CD4-positive, alpha-beta T cell treated with Interleukin-12 subunit alpha and Interleukin-12 subunit beta, for 1 hour (primary cell): ENCODE measurements around the gene GSTK1.
"Not testable (repeated sequence)": the region's sequence is repeated elsewhere in the genome, so short reads cannot be mapped to it uniquely, and the experiment has no call there.

Source experiments
- DNase-seq: peaks from one replicate; pipeline ENCODE4 v3.0.0-alpha.2; 2020

GSTK1 gene

GRCh38 chr7:143239813-143240212, 23.4 kb upstream of the GSTK1 start:
- DNase-seq: no peak

DNA sequence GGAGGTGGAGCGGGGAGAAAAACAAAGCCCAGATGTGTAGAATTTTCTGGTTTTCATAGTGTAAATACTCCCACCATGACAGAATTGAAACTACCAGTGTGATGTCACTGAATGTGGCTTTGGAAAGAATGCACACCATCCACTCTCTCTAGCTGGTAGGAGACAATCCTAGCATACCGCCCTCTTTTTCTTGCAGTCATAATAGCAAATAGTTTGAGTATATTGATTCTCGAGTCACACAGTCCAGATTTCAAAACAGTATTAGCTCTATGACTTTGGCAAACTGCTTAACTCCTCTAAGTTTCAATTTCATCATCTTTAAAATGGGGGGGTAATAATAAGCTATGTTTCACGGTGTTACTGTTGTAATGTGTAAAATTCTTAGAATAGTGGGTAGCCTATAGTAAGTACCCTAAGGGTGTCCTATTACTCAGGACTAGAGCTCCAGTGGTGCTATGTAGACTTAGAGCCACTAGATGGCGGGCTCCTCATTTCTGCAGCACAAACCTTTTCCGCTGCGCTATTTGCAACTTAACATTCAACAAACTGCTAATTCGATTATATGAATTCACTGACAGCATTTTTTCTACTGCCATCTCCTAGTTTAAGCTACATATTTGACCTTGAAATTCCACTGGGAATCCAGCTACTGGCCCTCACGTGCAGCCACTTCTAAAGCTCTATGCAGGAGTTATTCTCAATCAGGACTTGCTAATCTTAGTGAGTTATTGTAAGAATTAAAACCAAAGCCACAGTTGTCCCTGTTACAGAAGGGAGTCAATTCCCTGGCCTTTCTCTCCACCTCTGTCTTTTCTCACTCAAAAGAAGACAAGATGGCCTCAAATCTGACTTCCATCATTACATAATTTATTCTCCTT, 22.7 kb upstream of the GSTK1 start:
- peak; percentile 84 for DNase-seq

DNA sequence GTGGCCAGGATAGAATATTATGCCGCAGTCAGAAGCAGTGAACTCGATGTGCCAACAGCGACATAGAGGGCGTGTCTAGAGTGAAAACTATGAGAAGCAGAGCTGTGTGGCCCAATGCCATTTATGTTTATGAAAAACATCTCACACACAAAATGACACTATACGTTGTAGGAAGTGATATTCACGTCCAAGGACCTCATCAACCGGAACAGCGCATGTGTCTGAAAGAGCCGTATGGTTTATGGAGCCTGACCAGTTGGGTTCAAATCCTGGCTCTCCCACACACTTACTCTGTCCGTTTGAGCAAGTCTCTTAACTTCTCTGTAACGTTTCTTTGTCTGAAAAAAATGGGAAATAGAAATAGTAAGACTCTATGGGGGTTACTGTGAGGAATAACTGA, 20.9 kb upstream of the GSTK1 start:
- DNase-seq: no peak

GRCh38 chr7:143243111-143243510, 20.1 kb upstream of the GSTK1 start:
- DNase-seq: no peak

- no peak for DNase-seq
Measured at GRCh38 chr7:143243614-143244013, 19.6 kb upstream of the GSTK1 start.

GRCh38 chr7:143244321-143244720, 18.9 kb upstream of the GSTK1 start:
- no peak for DNase-seq

DNA sequence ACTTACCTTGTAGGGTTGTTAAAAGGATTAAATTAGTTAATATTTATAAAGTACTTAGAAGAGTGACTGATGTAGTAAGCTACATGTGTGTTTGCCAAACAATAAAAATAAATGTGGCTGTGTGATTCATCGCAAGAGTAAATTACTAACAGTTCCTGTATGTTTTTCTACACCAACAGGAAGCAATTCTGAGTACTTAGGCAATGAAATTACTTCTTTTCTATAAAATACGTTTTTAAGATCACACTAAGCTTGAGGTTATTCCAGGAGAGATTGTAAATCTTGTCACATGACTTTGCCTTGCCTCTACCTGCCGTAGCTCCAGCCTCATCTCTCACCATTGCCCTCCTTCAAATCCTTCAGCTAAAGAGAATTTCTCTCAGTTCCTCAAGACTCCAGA, 18.1 kb upstream of the GSTK1 start:
- no peak for DNase-seq

DNA sequence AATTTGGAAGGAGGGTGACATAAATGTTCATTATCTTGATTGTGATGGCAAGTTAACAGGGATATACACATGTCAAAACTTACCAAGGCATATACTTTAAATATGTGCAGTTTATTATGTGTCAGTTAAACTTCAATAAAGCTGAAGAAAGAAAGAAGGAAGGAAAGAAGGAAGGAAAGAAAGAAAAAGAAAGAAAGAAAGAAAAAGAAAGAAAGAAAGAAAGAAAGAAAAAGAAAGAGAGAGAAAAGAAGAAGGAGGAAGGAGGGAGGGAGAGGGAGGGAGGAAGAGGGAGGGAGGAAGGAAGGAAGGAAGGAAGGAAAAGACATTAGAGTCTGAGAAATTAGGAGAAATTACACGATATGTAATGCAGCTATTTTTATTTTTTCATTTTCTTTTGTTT, 15.9 kb upstream of the GSTK1 start:
- no peak for DNase-seq

DNA sequence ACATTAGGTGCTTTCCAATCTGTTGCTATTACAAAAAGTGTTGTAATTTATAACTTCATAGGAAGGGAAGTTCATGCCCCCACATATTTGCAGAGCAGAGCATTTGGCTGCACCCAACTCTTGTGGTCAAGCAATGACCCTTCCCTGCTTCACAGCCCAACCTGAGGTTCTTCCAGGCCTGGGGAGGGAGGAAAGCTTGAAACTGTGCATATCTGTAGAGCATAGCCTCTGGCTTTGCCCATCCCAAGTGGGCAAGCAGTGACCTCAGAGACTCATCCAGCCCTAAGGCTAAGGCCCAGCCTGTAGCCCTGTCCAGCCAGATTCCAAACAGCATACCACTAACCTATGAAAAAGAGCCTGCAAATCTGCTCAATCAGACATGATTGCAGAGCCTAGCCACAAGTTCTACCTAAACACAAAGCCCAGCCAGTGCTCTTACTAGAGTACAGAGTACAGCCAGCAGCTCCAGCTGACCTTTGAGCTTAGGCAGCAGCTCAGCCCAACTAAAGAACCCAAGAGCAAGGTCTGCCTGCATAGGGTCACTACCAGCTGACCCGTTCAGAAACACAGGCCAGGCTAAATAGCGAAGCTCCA, 14.4 kb upstream of the GSTK1 start:
- no peak for DNase-seq

DNA sequence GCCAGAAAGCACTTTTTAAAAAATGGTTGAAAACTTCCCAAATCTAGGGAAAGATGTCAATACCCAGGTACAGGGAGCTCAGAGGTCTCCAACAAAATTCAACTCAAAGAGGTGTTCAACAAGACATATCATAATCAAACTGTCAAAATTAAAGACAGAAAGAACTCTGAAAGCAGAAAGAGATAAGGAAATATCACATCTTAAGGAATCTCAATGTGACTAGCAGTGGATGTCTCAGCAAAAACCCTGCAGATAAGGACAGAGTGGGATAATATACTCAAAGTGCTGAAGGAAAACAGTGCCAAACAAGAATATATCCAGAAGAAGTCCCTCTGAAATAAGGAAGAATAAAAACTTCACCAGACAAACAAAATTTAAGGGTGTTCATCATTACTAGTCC, 13.0 kb upstream of the GSTK1 start:
- no peak for DNase-seq

DNA sequence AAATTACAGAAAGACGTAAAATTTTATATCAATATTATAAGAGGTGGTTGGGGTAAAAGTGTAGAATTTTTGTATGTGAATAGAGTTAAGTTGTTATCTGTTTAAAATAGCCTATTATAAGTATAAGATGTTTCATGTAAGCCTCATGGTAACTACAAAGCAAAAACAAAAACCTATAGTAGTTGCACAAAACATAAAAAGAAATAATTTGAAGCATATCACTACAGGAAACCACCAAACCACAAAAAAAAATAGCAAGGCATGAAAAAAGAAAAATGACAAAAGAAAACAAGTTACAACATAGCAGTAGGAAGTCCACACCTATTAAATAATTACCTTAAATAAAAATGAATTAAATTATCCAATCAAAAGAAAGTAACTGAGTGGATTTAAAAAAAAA, 12.4 kb upstream of the GSTK1 start:
- DNase-seq: peak; percentile 56

DNA sequence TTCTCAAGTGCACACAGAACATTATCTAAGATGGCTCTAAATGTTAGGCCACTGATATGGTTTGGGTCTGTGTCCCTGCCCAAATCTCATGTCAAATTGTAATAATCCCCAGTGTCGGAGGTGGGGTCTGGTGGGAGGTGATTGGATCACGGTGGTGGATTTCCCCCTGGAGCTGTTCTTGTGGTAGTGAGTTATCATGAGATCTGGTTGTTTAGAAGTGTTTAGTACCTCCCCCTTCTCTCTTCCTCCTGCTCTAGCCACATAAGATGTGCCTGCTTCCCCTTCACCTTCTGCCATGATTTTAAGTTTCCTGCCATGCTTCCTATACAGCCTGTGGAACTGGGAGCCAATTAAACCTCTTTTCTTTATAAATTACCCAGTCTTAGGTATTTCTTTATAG, 11.2 kb upstream of the GSTK1 start:
- DNase-seq: peak; percentile 55

- DNase-seq: no peak
Measured at GRCh38 chr7:143255564-143255963, 7.7 kb upstream of the GSTK1 start.

GRCh38 chr7:143256325-143256724, 6.9 kb upstream of the GSTK1 start:
- DNase-seq: no peak

- DNase-seq: no peak
Measured at GRCh38 chr7:143256932-143257331, 6.3 kb upstream of the GSTK1 start.

- DNase-seq: no peak
Measured at GRCh38 chr7:143257501-143257900, 5.7 kb upstream of the GSTK1 start.

- peak; percentile 36 for DNase-seq
Measured at GRCh38 chr7:143258831-143259230, 4.4 kb upstream of the GSTK1 start.

DNA sequence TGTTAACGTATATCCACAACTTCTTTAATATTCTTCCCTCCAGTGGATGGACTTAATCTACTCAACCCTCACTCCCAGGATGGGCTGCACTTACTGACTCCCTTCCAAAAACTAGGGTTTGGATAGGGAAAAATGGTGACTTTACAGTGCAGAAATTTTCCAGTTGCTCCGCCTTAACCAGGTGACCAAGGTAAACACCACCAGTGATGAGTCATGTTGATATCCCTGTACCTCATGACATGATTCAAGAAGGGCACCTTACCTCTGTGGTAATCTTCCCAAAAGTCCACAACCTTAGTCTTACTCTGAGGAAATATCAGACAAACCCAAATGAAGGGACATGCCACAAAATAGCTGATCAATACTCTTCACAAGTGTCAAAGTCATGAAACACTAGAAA, 3.5 kb upstream of the GSTK1 start:
- DNase-seq: no peak

DNA sequence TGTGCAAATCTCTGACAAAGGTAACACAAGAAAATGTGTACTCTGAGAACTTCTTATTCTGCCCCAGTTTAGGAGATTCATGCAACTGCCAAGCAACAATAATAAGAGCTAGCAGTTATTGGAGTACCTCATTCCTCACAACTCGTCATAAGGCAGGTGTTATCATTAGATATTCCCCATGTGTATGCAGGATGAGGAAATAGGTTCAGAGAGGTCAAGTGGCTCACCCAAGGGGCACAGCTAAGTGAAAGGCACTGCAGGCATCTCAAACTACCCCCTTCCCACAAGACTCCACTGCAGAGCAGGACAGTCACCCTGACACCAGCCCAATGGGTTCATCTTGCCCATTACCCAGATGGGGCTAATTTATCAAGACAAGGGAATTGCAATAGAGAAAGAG, 1.3 kb upstream of the GSTK1 start:
- no peak for DNase-seq

GRCh38 chr7:143264196-143264568, 941 bp downstream of the GSTK1 start:
- DNase-seq: not testable (repeated sequence)

DNA sequence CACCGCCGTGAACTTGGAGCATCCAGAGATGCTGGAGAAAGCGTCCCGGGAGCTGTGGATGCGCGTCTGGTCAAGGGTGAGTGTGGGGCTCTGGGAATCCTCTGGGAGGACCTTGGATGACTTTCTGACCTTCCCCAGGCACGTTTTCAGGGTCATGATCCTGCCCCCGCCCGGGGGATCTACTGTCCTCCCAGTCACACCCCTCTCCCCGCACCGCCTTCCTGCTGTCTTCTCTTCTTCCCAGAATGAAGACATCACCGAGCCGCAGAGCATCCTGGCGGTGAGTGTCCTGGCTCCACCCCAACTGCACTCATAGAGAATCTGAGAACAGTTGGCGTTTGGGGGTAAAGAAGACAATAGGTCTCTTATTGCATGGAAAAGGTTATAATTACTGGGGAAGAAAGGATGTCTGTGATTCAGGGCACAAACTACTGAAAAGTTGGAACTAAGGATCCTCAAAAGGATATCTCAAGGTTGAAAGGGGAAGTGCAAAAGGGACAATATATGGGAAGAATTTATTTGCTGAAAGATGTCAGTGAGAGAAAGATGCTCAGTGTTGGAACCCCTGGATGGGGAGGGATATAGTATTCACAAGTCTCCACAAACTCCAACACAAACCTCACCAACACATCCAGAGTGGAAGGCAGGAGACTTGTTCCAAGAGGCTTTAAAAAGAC, 1.9 kb downstream of the GSTK1 start:
- DNase-seq: no peak

DNA sequence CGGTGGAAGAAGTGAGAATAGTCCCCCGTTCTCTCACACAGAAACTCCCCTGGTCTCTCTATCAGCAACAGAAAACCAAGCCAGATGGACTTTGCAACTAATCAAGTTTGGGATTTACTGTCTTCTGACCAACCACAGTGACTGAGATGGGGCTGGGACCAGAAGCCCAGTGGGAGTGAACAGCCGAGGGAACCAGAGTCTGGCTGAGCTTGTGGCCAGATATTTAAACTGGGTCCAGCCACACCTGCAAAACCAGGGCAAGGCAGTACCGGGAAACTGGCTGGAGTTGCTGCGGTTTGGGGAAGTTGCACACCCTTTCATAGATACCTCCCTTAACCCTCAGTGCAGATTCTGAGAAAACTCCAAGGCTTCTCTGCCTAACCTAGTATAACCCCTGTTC, 6.0 kb downstream of the GSTK1 start:
- DNase-seq: no peak

GRCh38 chr7:143271240-143271639, 8.0 kb downstream of the GSTK1 start:
- no peak for DNase-seq

DNA sequence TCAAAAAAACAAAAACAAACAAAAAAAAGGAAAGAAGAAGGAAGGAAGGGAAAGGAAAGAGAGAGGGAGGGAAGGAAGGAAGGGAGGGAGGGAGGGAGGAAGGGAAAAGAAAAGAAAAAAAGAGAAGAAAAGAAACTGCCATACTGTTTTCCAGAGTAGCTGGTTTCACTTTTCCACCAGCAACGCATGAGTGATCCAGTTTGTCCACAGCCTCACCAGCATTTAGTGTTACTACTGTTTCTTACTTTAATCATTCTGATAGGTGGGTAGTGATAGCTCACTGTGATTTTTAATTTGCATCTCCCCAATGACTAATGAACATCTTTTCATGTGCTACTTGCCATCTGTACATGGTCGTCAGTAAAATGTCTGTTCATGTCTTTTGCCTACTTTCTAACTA, 9.6 kb downstream of the GSTK1 start:
- no peak for DNase-seq
